HCT116 (cell line): Measurements from ENCODE around the gene MPI.

Experiments
- CBX3 ChIP-seq: IDR thresholded peaks from 2 replicates; pipeline ENCODE4 v1.6.1; 2012; ENCODE audit warnings: low read depth
- CTCF ChIP-seq, 3 experiments: fragments of 200-600 bp in 1 of 3; sonication (generic) in 1 of 3; IDR thresholded peaks in 2 of 3; conservative IDR thresholded peaks in 1 of 3; 2 replicates each; pipeline ENCODE4 v1.5.1; 2012 to 2017; ENCODE audit warnings: low read depth in 2 of 3, low read length in 2 of 3, antibody characterized with exemption in 1 of 3, borderline replicate concordance in 1 of 3, control low read depth in 1 of 3, mild to moderate bottlenecking in 1 of 3, mixed read lengths in 1 of 3, mixed run types in 1 of 3, moderate library complexity in 1 of 3; ENCODE audit not compliant: insufficient read depth in 1 of 3
- EGR1 ChIP-seq: IDR thresholded peaks from 2 replicates; pipeline ENCODE4 v1.6.1; 2012; ENCODE audit warnings: low read depth
- POLR2A ChIP-seq: IDR thresholded peaks from 2 replicates; pipeline ENCODE4 v1.7.0; 2011; ENCODE audit warnings: borderline replicate concordance; ENCODE audit not compliant: insufficient read depth, insufficient read length; ENCODE audit errors: extremely low read depth
- POLR2AphosphoS5 ChIP-seq: IDR thresholded peaks from 2 replicates; pipeline ENCODE4 v1.6.1; 2011; ENCODE audit warnings: mild to moderate bottlenecking, low read depth, low read length, moderate library complexity
- SP1 ChIP-seq: IDR thresholded peaks from 2 replicates; pipeline ENCODE4 v1.6.1; 2012; ENCODE audit warnings: low read depth
- ZNF274 ChIP-seq: fragments of 200-500 bp; sonication (Bioruptor generic); IDR thresholded peaks from 2 replicates; pipeline ENCODE4 v1.6.1; 2014; ENCODE audit warnings: mild to moderate bottlenecking, low read depth, low read length, inconsistent platforms

- no peak for TF ChIP-seq CTCF (IDR thresholded peaks at IDR 0.05 in 2 of 3, conservative IDR thresholded peaks at IDR 0.05 in 1 of 3; ENCODE audit: borderline replicate concordance in 1 of 3, insufficient read depth in 1 of 3, low read depth in 2 of 3, low read length in 2 of 3)
- no peak for TF ChIP-seq SP1
- no peak for TF ChIP-seq POLR2AphosphoS5
- no peak for TF ChIP-seq EGR1
- no peak for TF ChIP-seq CBX3
- TF ChIP-seq ZNF274 = no peak
- TF ChIP-seq POLR2A = no peak
Observed at GRCh38 chr15:74856537-74856936, 33.3 kb upstream of the MPI start.
